ENCODE measurements around the gene HOXA10.
A peak's percentile ranks its signal among the peaks of the same experiment; 100 is the strongest.

Gene HOXA10

DNA sequence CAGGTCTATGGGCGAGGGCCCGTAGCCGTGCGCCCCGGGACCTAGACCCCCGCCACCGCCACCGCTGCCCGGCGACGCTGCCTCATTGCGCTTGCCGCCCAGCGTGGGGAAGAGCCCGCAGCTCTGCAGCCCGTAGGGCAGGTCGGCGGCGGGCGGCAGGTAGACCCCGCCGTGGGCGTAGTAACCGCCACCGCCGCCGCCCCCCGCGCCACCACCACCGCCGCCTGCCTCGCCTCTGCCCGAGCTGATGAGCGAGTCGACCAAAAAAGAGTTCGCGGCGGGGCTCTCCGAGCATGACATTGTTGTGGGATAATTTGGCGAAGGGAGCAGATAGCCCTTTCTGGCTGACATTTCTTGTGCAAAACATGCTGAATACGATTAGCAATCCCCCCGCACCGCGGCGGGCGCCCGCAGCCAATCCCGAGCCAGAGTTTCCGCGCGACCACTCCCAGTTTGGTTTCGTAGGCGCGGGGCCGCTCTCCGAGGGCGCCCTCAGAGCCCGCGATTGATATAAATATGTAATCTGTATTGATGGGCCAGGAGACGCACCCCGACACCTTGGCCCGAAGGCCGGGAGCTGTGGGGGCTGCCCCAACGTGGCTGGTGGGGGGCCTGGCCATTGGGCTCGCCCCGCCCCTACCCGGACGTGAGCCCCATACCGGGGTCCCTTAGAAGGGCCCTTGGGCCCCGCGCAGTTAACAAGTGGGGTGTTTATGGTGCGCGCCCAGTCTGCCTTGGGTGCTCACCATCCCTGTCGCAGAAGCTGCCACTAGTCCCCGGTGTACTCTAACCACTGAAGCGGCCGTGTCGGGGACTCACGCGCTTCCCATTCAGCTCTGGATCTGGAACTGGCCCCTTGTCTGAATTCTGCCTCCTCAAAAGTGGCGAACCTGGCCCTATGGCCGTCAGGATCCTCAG is at the start of gene HOXA10:
TSS of gene HOXA10 (minus strand) at position 365 of the 918 bp plus-strand sequence. CDS start at position 351, 14 bp downstream.
- no peak for DNase-seq (ENCODE audit: low read depth in 4 of 4, low spot score in 1 of 4)

GRCh38 chr7:27221201-27221797 is 47.2 kb upstream of the HOXA10 start:
- DNase-seq (ENCODE audit: low read depth in 4 of 4, low spot score in 1 of 4): no peak

DNA sequence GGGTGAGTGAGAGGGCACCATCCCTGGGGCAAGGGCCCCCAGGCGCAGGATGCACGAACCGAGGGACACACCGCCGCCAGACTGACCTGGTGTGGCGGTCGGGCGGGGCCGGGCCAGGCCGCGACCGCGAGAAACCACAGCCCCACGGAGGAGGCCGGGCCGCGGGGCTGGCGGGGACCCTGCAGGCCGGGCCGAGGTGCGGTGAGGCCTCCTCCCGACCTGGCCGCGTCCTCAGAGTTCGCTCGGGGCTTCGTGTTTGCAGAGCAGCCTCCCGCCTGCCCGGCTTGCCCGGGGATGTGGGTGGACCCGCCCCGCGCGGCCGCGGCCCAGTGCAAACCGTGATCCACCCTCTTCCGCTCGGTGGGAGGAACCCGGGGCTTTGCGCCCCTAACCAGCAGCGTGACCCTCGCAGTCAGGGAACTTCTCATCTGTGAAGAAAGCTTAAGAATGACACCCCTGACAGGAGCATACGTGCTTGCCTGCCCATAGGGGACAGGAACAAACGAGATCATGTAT is 46.4 kb upstream of the HOXA10 start:
- DNase-seq (ENCODE audit: low read depth in 4 of 4, low spot score in 1 of 4): no peak

- DNase-seq (ENCODE audit: low read depth in 4 of 4, low spot score in 1 of 4): no peak
Observed at GRCh38 chr7:27219821-27220220, 45.7 kb upstream of the HOXA10 start.

- no peak for DNase-seq (ENCODE audit: low read depth in 4 of 4, low spot score in 1 of 4)
Observed at GRCh38 chr7:27217951-27218350, 43.8 kb upstream of the HOXA10 start.

- DNase-seq (ENCODE audit: low read depth in 4 of 4, low spot score in 1 of 4): no peak
Observed at GRCh38 chr7:27215356-27215755, 41.2 kb upstream of the HOXA10 start.

DNA sequence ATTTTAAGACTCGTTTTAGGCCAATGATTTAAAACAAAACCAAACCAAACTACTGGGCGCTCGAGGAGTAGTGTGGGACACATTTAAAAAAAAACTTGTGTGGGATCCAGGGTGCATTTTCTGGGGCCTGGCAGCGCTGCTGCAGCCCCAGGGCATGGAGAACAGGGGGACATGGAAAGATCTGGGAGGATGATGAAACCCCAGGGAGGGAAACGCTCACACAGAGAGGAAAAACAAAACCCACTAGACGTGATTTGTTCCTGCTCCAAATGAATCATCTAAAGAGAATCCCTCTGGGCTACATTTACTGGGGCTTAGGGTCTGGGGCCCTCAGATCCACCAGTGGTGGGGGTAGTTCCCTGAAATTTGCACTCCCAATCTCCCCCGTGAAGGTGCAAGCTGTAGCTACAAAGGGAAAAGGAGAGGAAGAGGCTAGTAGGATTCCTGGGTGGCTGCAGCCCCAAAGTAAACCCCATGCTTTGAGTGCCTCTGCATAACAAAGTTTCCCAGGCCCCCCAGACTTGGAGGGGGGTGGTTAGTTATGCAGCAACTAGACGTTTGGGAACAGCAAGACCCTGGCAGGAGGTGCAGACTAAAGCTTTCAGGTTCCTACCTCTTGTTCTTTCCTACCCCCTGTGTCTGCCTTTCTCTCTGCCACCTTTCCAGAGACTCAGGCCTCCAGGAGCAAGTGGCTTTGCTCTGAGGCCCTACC is 40.3 kb upstream of the HOXA10 start:
- no peak for DNase-seq (ENCODE audit: low read depth in 4 of 4, low spot score in 1 of 4)

DNA sequence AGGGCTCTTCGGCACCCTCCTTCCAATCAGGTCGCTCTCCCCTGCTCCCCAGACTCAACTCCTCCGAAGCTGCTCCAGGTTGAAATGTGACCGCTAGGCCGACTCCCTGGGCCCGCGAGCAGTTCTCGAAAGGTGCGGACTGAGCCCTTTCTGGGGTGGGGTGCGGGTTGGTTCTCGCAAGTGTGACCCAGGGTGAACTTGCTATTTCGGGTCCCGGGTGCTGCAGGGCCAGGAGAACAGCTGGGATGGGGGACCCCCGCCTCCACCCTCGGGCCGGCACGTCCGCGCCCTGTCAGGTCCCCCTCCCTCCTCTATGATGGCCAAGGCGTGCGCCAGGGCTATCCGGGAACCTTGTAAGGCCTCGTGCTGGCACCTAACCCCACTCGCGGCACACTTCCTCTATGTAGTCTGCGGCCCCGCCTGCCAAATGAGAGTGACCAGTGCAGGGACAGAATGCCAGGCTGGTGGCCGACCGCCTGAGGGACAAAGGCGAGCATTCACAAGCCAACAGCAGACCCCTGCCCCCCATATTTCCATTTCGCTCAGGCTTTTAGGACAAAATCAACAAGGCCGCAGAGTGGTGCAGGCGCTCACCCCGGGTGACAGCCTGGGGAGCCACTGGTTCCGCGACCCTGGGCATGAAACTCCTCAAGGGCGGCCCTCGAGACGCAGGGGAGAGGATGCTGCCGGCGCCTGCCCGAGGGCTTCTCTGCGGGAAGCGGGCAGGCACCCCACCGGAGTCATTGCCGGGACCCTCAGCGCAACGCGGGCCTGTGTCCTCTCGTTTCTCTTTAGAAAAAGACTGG is 39.5 kb upstream of the HOXA10 start:
- DNase-seq (ENCODE audit: low read depth in 4 of 4, low spot score in 1 of 4): no peak

DNA sequence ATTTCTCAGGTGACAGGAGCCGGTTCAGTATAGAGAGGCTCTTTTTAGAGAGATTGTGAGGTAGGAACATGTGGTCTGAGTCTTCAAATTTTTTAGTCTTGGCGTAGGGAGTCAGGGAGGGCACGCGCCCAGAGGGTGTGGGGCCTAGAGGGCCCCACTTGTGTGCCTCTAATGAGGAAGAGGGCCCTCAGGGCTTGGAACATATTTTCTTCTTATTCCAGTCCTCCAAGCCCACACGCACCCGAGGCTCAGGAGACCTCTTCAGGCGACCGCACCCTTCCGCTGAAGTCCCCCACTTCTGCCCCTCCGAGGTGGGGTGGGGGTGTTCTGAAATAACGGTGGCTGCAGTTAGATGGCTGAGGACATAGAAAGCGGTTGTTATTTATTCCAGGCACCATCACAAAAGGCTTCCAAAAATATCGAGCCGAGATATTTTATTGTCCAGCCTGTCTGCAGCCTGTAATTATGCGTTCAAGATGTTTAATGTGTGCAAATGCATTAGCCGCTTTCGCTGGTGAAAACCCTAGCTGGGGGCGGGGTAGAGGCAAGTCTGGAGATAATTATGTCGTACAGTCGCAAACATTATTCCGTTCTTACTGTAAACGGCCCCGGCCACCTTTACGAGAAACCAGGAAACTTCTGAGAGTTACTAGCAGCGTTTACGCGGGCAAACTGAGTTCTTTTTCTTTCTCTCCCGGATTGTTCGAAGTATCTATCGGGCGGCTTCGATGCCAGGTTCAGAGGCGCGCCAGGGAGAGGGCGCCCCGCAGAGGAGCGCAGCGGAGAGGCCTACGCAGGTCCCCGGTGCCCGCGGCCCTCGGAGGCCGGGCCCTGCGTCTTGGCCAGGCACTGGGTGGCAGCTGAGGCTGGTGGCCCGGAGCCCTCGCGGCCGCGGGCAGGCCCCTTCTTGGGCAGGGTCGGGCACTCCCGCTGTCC is 38.6 kb upstream of the HOXA10 start:
- no peak for DNase-seq (ENCODE audit: low read depth in 4 of 4, low spot score in 1 of 4)

GRCh38 chr7:27211764-27212204 is 37.7 kb upstream of the HOXA10 start:
- no peak for DNase-seq (ENCODE audit: low read depth in 4 of 4, low spot score in 1 of 4)

GRCh38 chr7:27211084-27211446 is 36.9 kb upstream of the HOXA10 start:
- no peak for DNase-seq (ENCODE audit: low read depth in 4 of 4, low spot score in 1 of 4)

DNA sequence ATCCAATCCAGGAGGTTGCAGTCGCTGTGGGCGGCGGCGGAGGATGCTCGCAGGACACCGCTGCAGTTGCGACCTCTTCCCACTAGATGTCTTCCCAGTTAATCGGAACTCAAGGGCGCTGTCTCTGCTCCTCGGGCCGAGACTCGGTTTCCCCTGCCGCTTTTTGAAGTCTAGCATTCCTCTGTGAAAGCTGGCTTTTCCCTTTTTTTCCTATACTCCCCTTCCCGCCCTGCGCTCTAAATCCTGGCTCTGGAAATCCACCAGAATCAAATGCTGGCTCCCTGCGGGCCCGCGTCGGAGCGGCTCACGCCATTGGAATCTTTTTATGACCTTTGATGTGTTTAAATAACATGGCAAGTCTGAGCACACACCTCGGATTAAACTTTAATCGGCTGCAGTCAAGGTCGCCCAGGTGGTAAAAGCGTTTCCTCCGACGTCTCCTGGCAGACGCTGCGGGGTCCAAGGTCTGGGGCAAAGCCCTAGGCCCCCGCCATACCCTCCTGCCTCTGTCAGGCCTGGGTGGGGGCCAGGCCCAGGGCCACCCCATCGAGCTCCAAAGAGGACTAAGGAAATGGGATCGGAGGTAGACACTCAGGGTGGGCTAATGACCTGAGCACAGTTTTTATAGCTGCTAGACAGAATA is 36.4 kb upstream of the HOXA10 start:
- DNase-seq (ENCODE audit: low read depth in 4 of 4, low spot score in 1 of 4): peak in 1 of 4 experiments; percentile 44

DNA sequence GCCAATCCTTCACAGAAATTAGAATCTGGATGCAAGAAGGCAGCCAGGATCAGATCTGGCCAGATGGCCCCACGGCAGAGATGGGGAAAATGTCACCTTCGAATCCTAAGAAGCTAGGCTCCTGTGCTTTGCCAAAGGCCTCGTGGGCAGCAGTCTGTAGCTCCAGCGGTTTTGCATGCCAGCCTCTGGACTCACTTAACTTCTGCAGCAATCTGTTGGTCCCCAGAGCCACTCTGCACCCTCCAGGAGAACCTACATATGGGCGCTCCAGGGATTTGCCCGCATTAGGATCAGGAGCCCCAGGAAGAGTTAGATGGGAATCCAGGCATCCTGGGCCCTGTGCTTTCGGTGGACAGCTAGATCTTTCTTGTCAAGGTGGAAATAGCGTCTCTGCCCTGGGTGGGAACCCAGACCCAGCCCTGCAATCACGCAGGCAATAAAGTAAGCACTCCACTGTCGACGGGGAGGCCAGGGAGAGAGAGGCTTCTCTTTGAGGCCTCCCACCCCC is 35.9 kb upstream of the HOXA10 start:
- no peak for DNase-seq (ENCODE audit: low read depth in 4 of 4, low spot score in 1 of 4)

DNA sequence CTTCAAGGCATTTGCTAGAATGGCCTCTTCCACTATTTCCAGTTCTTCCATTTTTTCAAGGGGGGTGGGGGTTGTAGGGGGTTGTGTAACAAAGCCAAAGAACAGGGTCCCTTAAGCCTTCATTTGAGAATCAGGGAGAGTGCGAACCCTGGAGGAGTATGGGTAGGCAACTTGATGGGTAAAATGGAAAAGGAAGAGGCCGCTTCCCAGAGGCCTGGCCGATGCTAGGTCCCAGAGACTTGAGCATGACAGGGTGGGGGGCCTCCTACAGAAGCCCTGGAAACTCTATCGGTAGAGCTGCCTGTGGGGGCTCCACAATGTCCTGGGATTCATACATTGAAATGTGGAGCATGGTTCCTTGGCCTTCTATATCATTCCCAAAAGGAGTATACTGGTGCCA is 34.9 kb upstream of the HOXA10 start:
- DNase-seq (ENCODE audit: low read depth in 4 of 4, low spot score in 1 of 4): no peak

DNA sequence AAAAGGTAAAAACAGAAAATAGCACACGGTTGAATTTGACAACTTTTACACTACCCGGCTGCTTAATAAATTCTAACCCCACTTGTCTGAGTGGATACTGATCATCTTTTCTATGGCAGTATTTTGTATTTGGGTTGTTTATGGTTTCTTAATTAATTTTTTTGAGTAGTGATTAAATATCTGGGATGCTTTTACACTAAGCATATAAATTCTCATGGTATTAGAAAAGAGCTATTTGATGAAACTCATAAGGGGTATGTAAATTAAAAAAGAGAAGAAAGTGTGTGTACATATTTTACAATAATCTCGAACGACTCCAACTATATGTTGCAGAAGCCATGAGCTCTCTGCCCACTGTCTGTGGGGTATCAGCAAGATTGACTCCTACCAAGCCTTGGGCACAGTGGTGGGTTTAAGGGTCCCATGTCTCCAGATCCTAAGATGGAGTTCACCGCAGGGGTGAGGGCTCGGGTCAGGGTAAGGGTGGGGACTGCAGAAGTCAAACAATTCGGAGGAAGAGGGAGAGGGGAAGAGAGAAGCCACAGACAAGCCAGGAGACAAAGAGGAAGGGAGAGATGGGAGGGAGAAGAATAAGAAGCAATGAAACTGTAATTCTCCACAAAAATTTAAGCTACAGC is 33.3 kb upstream of the HOXA10 start:
- DNase-seq (ENCODE audit: low read depth in 4 of 4, low spot score in 1 of 4): no peak

DNA sequence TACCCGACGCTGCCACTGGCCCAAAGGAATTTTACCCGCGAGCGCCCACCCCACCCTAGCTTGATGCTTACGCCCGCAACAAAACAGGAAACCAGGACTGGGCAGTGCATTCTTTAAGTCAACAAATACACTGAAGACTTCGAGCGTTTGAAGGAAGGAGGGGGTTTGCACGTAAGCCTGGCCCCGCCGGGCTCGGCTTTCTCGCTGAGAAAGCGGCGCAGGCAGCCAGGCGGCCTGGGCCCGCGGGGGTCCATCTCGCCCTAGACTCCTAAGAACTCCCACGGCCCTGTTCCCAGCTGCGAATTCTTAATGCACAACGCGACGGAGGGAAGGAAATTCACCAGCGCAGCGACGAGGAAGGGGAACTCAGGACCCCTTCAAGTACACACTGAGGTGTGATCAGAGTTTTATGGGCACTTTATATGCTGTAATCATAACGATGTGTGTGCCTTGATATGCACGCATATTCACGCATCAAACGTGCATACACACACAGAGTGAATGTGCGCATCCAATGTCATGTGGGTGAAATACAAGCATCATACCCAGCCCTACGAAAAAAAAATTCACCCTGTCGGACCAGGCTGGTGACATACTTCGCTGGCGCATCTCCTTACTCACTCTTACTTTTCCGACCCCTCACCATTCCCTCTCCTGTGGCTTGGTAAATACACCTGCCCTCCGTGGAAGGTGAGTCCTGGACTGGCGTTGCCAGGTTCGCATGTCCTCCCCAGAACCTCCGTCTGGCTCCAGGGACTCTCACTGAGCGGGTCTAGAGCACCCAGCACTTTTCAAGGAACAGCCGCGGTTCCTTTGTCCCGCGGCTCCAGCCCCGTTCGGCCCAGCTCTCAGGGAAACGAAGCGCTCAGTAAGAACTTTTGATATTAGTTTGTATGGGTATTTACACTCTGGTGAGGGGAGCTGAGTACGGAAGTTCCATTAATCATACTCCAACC is 31.5 kb upstream of the HOXA10 start:
- DNase-seq (ENCODE audit: low read depth in 4 of 4, low spot score in 1 of 4): no peak

DNA sequence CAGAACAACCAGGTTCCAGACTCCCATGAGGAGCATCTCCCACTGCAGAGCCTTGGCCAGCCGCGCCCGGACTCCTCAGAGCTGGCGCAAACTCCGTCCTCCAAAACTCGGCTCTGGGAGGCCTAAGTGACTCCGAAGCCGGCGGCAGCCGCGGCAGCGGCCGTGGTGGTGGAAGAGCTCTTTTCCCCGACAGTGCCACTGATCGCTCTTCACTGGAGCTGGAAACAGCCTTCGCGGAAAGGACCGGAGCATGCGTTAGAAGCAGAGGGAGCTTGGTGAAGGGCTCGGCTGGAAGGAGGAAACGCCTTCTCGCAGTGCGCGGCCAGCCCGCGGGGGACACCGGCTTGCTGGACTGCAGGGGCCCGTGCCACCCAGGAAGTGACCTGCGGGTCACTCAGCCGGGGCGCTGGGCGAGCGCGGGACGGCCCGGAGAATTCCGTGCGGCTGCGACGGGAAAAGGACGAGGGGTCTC is 30.8 kb upstream of the HOXA10 start:
- no peak for DNase-seq (ENCODE audit: low read depth in 4 of 4, low spot score in 1 of 4)
